Activated CD4-positive, alpha-beta memory T cell treated with anti-CD3 and anti-CD28 coated beads for 36 hours (primary cell): ENCODE data around the gene PACRG. TPM values are rescaled to one million over a fixed set of nuclear protein-coding genes. Genes with fewer than 3 reads are reported as not detected.
"Not testable (repeated sequence)": the region's sequence is repeated elsewhere in the genome, so short reads cannot be mapped to it uniquely, and the experiment has no call there.

Source experiments
- CTCF ChIA-PET: fragments of 350-600 bp; sonication (Branson Sonifier 250); formaldehyde crosslinking; loops from one replicate; lab custom pipeline; 2021; ENCODE audit warnings: antibody characterized with exemption, inconsistent platforms; lab: Charles Lee
- POLR2A ChIA-PET: fragments of 350-600 bp; sonication (Branson Sonifier 250); formaldehyde crosslinking; loops from one replicate; lab custom pipeline; 2021; ENCODE audit warnings: antibody characterized with exemption; lab: Charles Lee
- DNase-seq: peaks from one replicate; pipeline ENCODE4 v3.0.0-alpha.2; 2020
- H3K27ac Mint-ChIP-seq: one replicate; pipeline ENCODE4 v1.8.0; 2021; ENCODE audit warnings: mixed read lengths
- H3K27me3 Mint-ChIP-seq: one replicate; pipeline ENCODE4 v1.8.0; 2021; ENCODE audit warnings: mixed read lengths
- H3K36me3 Mint-ChIP-seq: one replicate; pipeline ENCODE4 v1.8.0; 2021; ENCODE audit warnings: mixed read lengths
- H3K4me1 Mint-ChIP-seq: one replicate; pipeline ENCODE4 v1.8.0; 2021; ENCODE audit warnings: low read depth, mixed read lengths
- H3K4me3 Mint-ChIP-seq: one replicate; pipeline ENCODE4 v1.8.0; 2021; ENCODE audit warnings: mild to moderate bottlenecking, mixed read lengths
- H3K9me3 Mint-ChIP-seq: one replicate; pipeline ENCODE4 v1.8.0; 2021; ENCODE audit warnings: mixed read lengths
- intact Hi-C: fragments of 100-400 bp; cut with micrococcal nuclease; formaldehyde crosslinking; loops from one replicate; pipeline ENCODE4 v1.15.1; 2023
- total RNA-seq, 2 experiments: library from RNA; stranded (reverse); gene quantifications; one replicate each; pipeline ENCODE4 v1.2.3, GENCODE V29; 2021

The PACRG gene
- total RNA-seq, 2 experiments from 2014 or later, result not detected

DNA sequence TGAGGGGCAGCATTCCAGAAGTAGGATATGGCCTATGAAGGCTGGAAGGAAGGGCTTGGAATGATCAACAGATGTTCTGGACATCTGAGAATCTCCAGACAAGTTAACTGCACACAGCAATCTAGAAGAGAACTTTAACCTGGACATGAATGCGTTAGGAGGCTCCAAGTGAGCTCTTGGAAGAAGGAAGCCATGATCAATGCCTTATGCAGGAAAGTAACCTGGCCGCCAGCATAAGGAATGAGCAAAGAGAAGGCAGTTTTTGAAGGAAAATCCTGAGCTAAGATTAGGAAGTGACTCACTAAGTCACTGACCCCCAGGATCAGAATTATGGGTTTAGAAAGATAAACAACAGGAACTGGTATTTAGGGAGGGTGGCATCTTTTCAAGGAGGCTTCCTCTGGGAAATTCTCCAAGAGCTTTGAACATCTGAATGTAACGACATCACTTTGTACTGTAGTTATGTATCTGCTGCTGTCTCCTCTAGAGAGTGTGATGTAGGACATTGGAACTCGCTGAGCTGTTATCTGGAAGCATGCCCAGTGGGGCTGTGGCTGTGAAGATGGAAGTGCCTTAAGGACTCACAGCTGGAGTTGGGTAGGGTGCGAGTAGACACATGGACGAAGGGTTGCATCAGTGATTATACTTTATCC, 236.8 kb downstream of the PACRG start:
- no peak overlapping the region for H3K4me3 Mint-ChIP-seq
- no peaks in the 10 kb centered on the region for H3K4me1 Mint-ChIP-seq
- peaks cover 11% of the 10 kb centered on the region for H3K9me3 Mint-ChIP-seq
- POLR2A ChIA-PET, result no interaction called here
- no peak overlapping the region for H3K27ac Mint-ChIP-seq
- no peaks in the 10 kb centered on the region for H3K27me3 Mint-ChIP-seq
- no peak for DNase-seq
- intact Hi-C loops, result no loop called here
- CTCF ChIA-PET, result no interaction called here
- no peaks in the 10 kb centered on the region for H3K36me3 Mint-ChIP-seq

DNA sequence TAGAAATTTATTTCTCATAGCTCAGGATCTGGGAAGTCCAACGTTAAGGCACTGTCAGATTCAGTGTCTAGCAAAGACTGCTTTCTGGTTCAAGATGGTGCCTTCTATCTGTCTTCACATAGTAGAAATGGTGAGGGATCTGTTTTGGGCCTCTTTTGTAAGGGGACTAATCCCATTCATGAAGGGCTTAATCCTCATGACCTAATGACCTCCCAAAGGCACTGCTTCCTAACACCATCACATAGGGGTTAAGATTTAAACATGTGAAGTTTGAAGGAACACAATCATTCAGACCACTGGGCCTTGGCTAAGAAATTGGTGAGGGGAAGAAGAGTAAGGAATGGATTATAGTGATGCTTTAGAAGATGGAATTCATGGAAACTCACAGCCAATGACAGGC, 237.6 kb downstream of the PACRG start:
- Mint-ChIP-seq H3K36me3 (no peaks in the 10 kb centered on the region), H3K27me3 (no peaks in the 10 kb centered on the region), H3K4me1 (no peaks in the 10 kb centered on the region), H3K27ac (no peak overlapping the region), H3K4me3 (no peak overlapping the region), H3K9me3 (peaks cover 14% of the 10 kb centered on the region)
- intact Hi-C loops, result no loop called here
- CTCF ChIA-PET, result no interaction called here
- DNase-seq, result no peak
- POLR2A ChIA-PET, result no interaction called here

DNA sequence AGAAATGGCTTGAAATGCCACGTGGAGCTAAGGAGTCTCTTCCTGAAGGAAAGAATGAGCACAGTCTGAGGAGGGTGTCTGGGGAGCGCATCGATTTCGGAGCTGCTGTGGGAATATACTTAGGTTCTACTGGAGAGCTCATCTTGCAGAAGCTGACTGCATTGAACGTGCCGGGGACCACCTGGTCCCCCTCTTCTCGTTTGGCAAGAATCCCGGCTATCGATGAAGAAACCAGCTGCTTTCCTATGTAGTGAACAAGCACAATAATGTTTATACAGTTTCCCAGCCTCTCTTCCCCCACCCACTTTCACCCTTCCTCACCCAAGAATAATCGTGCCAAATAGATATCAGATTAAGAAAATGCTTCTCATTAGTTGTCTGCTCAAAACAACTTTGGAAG, 242.5 kb downstream of the PACRG start:
- Mint-ChIP-seq H3K4me1 (no peaks in the 10 kb centered on the region), H3K27me3 (no peaks in the 10 kb centered on the region), H3K9me3 (peaks cover 37% of the 10 kb centered on the region), H3K4me3 (no peak overlapping the region), H3K36me3 (no peaks in the 10 kb centered on the region), H3K27ac (no peak overlapping the region)
- no peak for DNase-seq
- intact Hi-C loops, result no loop called here
- ChIA-PET CTCF (no interaction called here), POLR2A (no interaction called here)

DNA sequence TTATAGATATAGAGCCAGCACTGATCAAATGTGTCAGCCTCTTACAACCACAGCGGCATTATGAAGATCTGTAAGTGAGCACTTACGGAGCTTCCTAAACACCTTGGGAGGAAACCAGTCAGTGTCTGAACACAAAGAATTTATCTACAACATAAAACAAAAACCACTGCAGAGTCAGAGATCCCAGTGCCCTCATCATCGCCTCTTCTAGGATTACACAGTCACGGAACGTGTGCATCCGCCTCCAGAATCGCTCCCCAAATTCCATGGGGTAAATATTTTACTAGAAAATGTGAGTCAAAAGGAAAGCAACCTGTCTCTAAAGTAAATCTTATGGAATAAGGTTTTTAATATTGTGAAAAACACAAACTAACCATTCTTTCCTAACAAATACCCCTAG, 243.6 kb downstream of the PACRG start:
- H3K27me3 Mint-ChIP-seq, result no peaks in the 10 kb centered on the region
- no peak overlapping the region for H3K4me3 Mint-ChIP-seq
- no peaks in the 10 kb centered on the region for H3K4me1 Mint-ChIP-seq
- CTCF ChIA-PET, result no interaction called here
- intact Hi-C loops, result no loop called here
- H3K27ac Mint-ChIP-seq, result no peak overlapping the region
- no peaks in the 10 kb centered on the region for H3K36me3 Mint-ChIP-seq
- no peak for DNase-seq
- peaks cover 29% of the 10 kb centered on the region for H3K9me3 Mint-ChIP-seq
- POLR2A ChIA-PET, result no interaction called here

DNA sequence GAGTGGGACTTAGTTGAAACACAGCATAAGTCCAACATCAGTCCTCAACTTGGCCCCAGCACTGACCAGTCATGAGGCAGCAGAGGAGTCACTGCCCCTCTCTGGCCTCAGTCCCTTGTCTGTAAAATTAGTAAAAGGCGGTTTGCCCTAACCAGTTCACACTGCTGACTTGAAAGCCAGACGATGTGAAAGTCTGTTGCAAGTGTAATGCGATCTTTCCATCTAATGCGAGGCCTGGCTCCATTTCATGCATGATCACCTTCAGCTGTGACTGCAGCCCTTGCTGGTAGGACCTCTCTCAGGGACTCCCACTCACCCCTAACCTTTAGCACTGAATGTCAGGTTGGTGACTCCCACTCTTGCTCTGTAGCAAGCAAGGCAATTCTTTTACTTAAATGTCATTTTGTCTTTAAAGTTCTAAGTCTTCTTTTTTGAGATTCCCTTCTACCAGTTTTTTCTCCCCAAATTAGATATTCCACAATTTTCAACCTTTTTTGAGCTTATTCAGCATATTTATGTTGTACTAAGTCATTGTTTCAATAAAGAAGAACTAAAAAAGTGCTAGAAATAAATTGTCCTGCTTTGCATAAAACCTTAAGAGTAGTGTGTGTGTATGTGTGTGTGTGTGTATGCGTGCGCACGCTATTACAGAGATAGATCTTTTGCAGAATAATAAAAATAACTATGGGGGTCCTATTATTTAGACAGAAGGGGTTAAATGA, 245.5 kb downstream of the PACRG start:
- CTCF ChIA-PET, result no interaction called here
- H3K4me3 Mint-ChIP-seq, result no peak overlapping the region
- H3K27ac Mint-ChIP-seq, result no peak overlapping the region
- no peaks in the 10 kb centered on the region for H3K27me3 Mint-ChIP-seq
- DNase-seq, result no peak
- no peaks in the 10 kb centered on the region for H3K36me3 Mint-ChIP-seq
- H3K9me3 Mint-ChIP-seq, result peaks cover 29% of the 10 kb centered on the region
- intact Hi-C loops, result no loop called here
- no peaks in the 10 kb centered on the region for H3K4me1 Mint-ChIP-seq
- POLR2A ChIA-PET, result no interaction called here

DNA sequence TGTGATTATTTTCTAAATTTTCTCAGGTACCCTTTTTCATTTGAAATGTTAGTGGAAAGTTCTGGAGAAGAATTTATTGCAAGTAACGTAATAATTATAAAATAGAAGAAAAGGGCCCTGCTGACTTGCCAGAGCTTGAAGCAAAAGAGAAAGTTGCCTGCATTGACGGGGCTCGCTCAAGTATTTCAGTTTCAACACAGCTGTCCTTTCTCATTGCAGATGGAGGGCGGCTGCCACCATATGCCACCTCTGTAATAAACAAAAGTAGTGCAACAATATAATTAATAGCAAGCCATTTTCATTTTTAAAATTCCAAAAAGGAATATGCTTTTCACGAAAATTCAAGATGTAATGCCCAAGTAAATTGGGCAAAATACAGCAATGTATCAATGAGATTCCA, 246.2 kb downstream of the PACRG start:
- DNase-seq, result no peak
- H3K27ac Mint-ChIP-seq, result no peak overlapping the region
- POLR2A ChIA-PET, result no interaction called here
- no peak overlapping the region for H3K4me3 Mint-ChIP-seq
- H3K27me3 Mint-ChIP-seq, result no peaks in the 10 kb centered on the region
- H3K9me3 Mint-ChIP-seq, result peaks cover 29% of the 10 kb centered on the region
- no peaks in the 10 kb centered on the region for H3K36me3 Mint-ChIP-seq
- intact Hi-C loops, result no loop called here
- no peaks in the 10 kb centered on the region for H3K4me1 Mint-ChIP-seq
- CTCF ChIA-PET, result no interaction called here

DNA sequence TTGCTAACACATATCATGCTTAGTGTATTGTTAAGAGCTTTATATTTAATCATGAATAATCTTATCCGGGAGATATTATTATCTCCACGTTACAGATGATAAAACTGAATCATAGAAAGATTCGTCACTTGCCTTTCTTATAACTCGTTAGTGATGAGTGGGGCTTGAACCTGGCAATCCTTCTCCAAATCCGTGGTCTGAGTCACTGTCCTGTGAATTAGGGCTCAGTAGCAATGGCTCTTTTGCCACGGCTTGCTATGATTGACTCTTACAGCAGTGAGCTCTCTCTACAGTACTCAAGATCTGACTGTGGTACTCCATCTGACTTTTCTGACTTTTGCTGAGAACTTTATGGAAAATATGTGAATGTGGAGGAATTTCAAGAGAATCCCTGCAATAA, 246.9 kb downstream of the PACRG start:
- H3K36me3 Mint-ChIP-seq, result no peaks in the 10 kb centered on the region
- POLR2A ChIA-PET, result no interaction called here

GRCh38 chr6:162976141-162976540, 248.4 kb downstream of the PACRG start:
- Mint-ChIP-seq H3K4me1 (no peaks in the 10 kb centered on the region), H3K36me3 (no peaks in the 10 kb centered on the region), H3K4me3 (no peak overlapping the region), H3K9me3 (peaks cover 22% of the 10 kb centered on the region), H3K27me3 (no peaks in the 10 kb centered on the region), H3K27ac (no peak overlapping the region)
- CTCF ChIA-PET, result no interaction called here
- POLR2A ChIA-PET, result no interaction called here
- DNase-seq, result no peak
- intact Hi-C loops, result no loop called here

More for the DNA sequence above, 246.9 kb downstream of the PACRG start:
- Mint-ChIP-seq H3K27ac (no peak overlapping the region), H3K4me3 (no peak overlapping the region), H3K27me3 (no peaks in the 10 kb centered on the region), H3K9me3 (peaks cover 29% of the 10 kb centered on the region), H3K4me1 (no peaks in the 10 kb centered on the region)
- intact Hi-C loops, result no loop called here
- no peak for DNase-seq
- CTCF ChIA-PET, result no interaction called here

GRCh38 chr6:162983234-162983633, 255.5 kb downstream of the PACRG start:
- POLR2A ChIA-PET, H3K27me3 Mint-ChIP-seq, DNase-seq, CTCF ChIA-PET, intact Hi-C loops, H3K4me1 Mint-ChIP-seq, H3K36me3 Mint-ChIP-seq, H3K4me3 Mint-ChIP-seq, H3K27ac Mint-ChIP-seq: not testable (repeated sequence)
- peaks cover 54% of the 10 kb centered on the region for H3K9me3 Mint-ChIP-seq

GRCh38 chr6:162998777-162999176, 271.0 kb downstream of the PACRG start:
- Mint-ChIP-seq H3K9me3 (peaks cover 13% of the 10 kb centered on the region), H3K4me1 (no peaks in the 10 kb centered on the region), H3K27ac (no peak overlapping the region), H3K36me3 (no peaks in the 10 kb centered on the region), H3K4me3 (no peak overlapping the region), H3K27me3 (no peaks in the 10 kb centered on the region)
- intact Hi-C loops, result no loop called here
- POLR2A ChIA-PET, result no interaction called here
- no peak for DNase-seq
- CTCF ChIA-PET, result no interaction called here

DNA sequence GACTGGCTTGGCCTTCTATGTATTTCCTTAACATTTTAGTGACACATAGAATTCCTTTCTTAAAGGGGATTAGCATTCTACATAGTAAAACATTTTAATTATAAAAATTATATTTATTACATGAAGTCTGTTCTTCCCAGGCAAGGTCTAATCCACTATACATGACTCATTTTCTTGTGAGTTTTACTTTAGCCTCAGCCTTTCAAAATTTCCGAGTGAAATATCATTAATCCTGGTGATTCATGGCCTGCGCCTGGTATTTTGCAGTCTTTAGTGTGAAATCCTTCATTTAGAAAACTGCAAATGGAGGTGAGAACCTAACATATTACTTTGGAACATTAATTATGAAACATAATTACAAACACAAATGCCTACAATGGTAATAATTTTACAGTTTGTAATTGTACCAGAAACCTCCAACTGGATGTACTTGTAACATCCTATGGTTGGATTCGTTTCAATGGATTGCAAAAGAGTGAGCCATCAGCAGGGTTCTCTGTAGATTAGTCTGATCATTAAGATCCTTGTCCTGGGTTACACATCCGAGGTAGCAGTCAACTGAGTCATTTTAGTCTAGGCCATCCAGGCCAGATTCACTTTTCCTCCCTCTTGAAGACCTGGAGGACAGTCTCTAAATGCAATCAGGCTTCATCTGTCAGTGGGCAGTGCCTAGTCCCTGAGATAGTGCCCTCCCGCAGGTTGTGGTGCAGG, 272.0 kb downstream of the PACRG start:
- H3K4me1 Mint-ChIP-seq, result no peaks in the 10 kb centered on the region
- no peak overlapping the region for H3K4me3 Mint-ChIP-seq
- H3K27ac Mint-ChIP-seq, result no peak overlapping the region
- DNase-seq, result no peak
- H3K36me3 Mint-ChIP-seq, result no peaks in the 10 kb centered on the region
- intact Hi-C loops, result no loop called here
- H3K9me3 Mint-ChIP-seq, result peaks cover 15% of the 10 kb centered on the region
- POLR2A ChIA-PET, result no interaction called here
- H3K27me3 Mint-ChIP-seq, result no peaks in the 10 kb centered on the region
- CTCF ChIA-PET, result no interaction called here

- intact Hi-C loops, result no loop called here
- Mint-ChIP-seq H3K27me3 (no peaks in the 10 kb centered on the region), H3K27ac (no peak overlapping the region), H3K4me1 (no peaks in the 10 kb centered on the region), H3K9me3 (peaks cover 9% of the 10 kb centered on the region), H3K4me3 (no peak overlapping the region), H3K36me3 (no peaks in the 10 kb centered on the region)
- no peak for DNase-seq
- ChIA-PET CTCF (no interaction called here), POLR2A (no interaction called here)
Measured at GRCh38 chr6:163001330-163001729, 273.6 kb downstream of the PACRG start.
